Lower leg skin (tissue), 3 donors: ENCODE results near the gene EFCAB5.

ENCODE experiments used
- POLR2A ChIP-seq, 2 donors: fragments of 450-650 bp; IDR thresholded peaks; one replicate each; pipeline ENCODE4 v1.6.1; 2016 to 2017; ENCODE audit warnings: antibody characterized with exemption in 2 of 2, mild to moderate bottlenecking in 1 of 2, moderate library complexity in 1 of 2
- TF ChIP-seq, protein P1 (sequence below), 3 donors: fragments of 450-650 bp; IDR thresholded peaks; one replicate each; pipeline ENCODE4 v1.5.1; 2016; ENCODE audit warnings: antibody characterized with exemption in 3 of 3, mild to moderate bottlenecking in 3 of 3, moderate library complexity in 2 of 3

DNA sequence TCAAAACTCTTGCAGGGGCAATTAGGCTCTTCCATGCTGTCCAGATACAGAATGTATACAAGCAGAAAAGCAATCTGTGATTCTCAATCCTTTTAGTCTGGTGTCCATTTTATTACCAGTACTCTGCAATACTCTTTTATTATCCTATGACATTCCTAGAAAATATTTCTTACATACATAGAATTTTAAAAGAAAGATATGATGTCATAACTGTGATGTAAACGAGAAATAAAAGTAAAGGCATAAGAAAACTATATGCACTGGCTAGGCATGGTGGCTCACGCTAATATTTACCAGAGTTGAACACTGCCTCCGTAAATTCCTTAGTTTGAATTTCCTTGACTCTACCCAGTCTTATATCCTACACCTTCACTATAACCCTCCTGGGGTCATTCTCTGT, 55.0 kb downstream of the EFCAB5 start:
- TF ChIP-seq, protein P1, sequence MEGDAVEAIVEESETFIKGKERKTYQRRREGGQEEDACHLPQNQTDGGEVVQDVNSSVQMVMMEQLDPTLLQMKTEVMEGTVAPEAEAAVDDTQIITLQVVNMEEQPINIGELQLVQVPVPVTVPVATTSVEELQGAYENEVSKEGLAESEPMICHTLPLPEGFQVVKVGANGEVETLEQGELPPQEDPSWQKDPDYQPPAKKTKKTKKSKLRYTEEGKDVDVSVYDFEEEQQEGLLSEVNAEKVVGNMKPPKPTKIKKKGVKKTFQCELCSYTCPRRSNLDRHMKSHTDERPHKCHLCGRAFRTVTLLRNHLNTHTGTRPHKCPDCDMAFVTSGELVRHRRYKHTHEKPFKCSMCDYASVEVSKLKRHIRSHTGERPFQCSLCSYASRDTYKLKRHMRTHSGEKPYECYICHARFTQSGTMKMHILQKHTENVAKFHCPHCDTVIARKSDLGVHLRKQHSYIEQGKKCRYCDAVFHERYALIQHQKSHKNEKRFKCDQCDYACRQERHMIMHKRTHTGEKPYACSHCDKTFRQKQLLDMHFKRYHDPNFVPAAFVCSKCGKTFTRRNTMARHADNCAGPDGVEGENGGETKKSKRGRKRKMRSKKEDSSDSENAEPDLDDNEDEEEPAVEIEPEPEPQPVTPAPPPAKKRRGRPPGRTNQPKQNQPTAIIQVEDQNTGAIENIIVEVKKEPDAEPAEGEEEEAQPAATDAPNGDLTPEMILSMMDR (IDR thresholded peaks at IDR 0.05), result no peak
- no peak for TF ChIP-seq POLR2A (IDR thresholded peaks at IDR 0.05)
